GM19193 (cell line): ENCODE results near the gene PAQR8.

Source experiments
- POLR2A ChIP-seq: IDR thresholded peaks from 4 replicates; pipeline ENCODE4 v1.6.1; 2011; ENCODE audit not compliant: insufficient read depth, insufficient read length; ENCODE audit errors: extremely low read depth

The PAQR8 gene

GRCh38 chr6:52337633-52338290 is 24.2 kb upstream of the PAQR8 start:
- TF ChIP-seq POLR2A = no peak

GRCh38 chr6:52340603-52340880 is 21.4 kb upstream of the PAQR8 start:
- TF ChIP-seq POLR2A = no peak

- TF ChIP-seq POLR2A = no peak
Observed at GRCh38 chr6:52341561-52342260, 20.2 kb upstream of the PAQR8 start.

- no peak for TF ChIP-seq POLR2A
Observed at GRCh38 chr6:52345311-52345710, 16.6 kb upstream of the PAQR8 start.

- no peak for TF ChIP-seq POLR2A
Observed at GRCh38 chr6:52346503-52346902, 15.4 kb upstream of the PAQR8 start.

GRCh38 chr6:52347818-52348217 is 14.1 kb upstream of the PAQR8 start:
- TF ChIP-seq POLR2A = no peak

- no peak for TF ChIP-seq POLR2A
Observed at GRCh38 chr6:52351879-52352238, 10.1 kb upstream of the PAQR8 start.

- no peak for TF ChIP-seq POLR2A
Observed at GRCh38 chr6:52352239-52353018, 9.5 kb upstream of the PAQR8 start.

GRCh38 chr6:52356017-52356416 is 5.9 kb upstream of the PAQR8 start:
- no peak for TF ChIP-seq POLR2A

- TF ChIP-seq POLR2A = no peak
Observed at GRCh38 chr6:52359403-52359802, 2.5 kb upstream of the PAQR8 start.

GRCh38 chr6:52360028-52360427 is 1.9 kb upstream of the PAQR8 start:
- TF ChIP-seq POLR2A = no peak

- TF ChIP-seq POLR2A = no peak
Observed at GRCh38 chr6:52360601-52361413, 1.1 kb upstream of the PAQR8 start.

GRCh38 chr6:52361414-52361944 is 472 bp upstream of the PAQR8 start:
- no peak for TF ChIP-seq POLR2A

- no peak for TF ChIP-seq POLR2A
Observed at GRCh38 chr6:52362443-52363227, 684 bp downstream of the PAQR8 start.

- no peak for TF ChIP-seq POLR2A
Observed at GRCh38 chr6:52363228-52363867, 1.4 kb downstream of the PAQR8 start.
